SW 1271 (cell line): Measurements from ENCODE around the gene BEND6.
"Not testable (repeated sequence)": the region's sequence is repeated elsewhere in the genome, so short reads cannot be mapped to it uniquely, and the experiment has no call there.

ENCODE experiments used
- DNase-seq, 2 experiments: peaks; one replicate each; lab custom pipeline; 2025; lab: John Stamatoyannopoulos, UW

The BEND6 gene

DNA sequence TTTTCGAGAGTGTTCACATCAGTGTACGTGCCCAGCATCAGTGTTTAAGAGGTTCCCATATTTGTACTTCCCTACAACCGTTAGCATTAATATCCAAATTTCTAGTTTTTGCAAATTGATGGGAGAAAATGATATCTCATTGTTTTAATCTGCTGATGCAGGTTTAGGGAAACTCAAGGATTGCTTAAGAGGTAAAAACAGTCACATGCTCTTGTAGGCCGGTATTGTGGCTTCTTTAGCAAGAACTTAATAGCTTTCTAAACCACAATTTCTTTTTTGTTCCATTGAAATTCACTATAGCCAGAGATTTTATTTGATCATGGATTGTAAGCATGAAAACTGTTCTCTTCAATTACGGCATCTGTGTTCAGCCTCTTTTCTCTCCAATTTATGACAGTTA, 29.5 kb downstream of the BEND6 start:
- no peak for DNase-seq

DNA sequence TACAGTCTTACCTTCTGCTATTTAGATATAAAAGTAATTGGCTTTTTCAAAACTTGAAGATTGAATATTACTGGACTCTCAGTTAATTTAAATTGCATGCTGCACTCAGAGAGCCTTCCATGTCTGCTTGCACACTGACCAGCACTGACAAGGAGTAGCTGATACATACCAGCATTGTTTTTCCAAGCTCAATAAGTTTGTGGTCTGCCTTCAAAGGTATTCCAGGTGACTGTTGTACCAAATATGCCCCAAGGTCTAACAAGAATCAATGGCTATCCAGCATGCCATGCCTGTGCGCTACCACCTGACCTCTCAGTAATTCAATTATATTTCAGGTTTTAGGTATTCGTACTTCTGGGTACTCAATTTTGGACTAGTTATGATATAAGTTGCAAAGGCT, 30.0 kb downstream of the BEND6 start:
- no peak for DNase-seq

DNA sequence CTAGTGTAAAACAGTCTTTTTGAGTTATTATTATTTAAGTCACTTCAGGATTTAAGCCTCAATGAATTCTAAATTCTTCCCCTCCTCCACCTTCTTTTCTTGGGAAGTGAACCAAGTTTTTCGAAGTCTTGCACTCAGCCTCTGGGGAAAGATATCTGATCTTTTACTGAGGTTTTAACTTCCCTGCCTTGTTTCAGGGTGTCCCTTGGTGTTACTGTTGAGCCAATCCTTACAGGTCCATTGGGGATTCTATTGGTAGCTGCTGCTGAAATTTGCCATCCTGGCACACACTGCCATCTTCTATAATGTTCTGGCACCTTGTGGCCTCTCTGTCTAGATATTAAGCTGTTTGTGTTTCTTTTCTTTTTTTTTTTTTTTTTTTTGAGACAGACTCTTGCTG, 31.7 kb downstream of the BEND6 start:
- DNase-seq, result no peak

DNA sequence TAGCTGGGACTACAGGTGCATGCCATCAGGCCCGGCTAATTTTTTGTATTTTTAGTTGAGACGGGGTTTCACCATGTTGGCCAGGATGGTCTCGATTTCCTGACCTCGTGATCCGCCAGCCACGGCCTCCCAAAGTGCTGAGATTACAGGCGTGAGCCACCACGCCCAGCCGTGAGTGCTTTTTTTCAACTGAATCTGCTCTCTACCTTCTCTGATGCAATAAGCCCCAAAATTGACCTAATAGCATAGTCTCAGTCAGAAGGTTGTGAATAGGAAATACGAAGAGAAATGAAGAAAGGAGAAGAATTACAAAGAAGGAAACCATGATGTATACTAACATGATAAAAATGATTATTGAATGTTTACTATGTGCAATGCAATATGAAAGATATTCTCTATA, 33.2 kb downstream of the BEND6 start:
- no peak for DNase-seq

DNA sequence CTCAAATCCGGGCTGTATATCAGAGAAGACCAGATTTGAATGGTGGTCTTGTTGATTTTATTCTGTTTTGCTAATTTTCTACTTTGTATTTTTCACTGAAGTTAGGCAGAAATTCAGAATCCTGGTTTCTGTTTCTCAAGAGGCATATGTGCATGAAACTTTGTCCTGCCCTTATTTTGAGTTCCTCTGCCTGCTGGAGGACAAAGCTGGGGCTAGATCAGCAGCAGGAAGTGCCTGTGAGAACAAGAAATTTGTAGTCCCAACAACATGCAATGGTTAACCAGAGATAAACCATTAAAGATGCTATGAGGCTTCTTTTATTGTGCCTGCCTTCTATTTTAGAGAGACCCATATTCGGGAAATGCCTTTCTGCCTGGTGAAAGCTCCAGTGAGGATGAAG, 37.1 kb downstream of the BEND6 start:
- no peak for DNase-seq

DNA sequence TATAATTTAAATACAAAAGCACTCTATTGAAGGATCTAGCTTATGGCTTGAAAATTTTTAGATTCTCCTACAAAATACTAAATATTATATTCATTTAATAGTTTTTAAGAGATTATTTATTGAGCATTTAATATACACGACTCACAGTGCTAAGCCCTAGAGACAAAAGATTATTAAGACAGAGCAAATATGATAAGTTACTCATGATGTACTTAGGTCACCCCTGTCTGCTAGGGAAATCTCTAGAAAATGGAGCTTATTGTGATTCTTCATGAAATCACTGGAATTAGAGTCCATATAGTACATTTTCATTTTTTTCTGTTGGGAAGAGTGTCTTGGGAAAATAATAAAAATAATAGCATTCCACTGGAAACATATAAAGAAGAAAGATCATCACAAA, 37.8 kb downstream of the BEND6 start:
- no peak for DNase-seq

DNA sequence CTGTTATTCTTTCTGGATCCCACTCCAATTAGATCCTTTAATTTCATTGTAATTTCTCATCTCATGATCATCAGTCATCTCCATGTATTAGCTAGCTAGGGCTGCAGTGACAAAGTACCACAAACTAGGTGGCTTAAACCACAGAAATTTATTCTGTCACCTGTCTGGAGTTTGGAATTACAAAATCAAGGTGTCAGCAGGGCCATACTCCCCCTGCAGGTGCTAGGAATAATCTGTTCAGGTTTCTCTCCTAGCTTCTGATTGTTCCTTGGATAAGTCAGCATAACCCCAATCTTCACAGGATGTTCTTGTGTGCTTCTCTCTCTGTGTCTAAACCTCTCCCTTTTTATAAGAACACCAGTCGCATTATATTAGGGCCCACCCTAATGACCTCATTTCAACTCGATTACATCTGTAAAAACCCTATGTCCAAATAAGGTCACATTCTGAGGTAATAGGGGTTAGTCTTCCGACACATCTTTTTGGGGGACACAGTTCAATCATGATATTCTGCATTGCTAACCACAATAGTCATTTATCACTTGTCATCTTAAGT, 40.5 kb downstream of the BEND6 start:
- DNase-seq, result no peak

DNA sequence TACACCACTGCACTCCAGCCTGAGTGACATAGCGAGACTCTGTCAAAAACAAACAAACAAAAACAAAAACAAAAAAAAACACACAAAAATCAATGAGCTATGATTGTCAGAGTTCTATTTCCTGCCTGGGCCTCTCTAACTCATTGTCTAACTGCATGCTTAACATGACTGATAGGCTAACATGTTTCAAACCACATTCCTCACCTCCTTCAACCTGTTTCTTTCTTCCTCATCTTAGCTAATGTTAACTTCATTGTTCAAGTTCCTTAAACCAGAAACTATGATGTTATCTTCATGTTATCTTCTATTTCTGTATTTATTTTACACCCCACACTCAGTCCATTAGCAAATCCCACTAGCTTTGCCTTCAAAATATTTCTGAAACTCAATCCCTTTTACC, 41.5 kb downstream of the BEND6 start:
- DNase-seq, result no peak

DNA sequence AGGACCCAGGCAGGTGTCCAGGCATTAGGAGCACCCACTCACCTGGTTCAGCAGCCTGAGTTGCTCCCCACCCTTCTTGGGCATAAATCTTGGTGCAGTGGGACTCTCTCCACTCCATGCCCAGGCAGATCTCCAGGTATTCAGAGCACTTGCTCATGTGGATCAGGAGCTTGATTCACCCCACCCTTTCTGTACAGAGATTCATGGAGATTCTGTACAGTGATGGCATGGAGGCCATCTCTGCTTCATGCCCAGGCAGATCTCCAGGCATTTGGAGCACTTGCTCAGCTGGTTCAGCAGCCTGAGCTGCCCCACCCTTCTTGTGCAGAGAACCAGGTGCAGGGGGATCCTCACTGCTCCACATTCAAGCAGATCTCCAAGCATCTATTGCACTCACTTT, 44.1 kb downstream of the BEND6 start:
- no peak for DNase-seq

DNA sequence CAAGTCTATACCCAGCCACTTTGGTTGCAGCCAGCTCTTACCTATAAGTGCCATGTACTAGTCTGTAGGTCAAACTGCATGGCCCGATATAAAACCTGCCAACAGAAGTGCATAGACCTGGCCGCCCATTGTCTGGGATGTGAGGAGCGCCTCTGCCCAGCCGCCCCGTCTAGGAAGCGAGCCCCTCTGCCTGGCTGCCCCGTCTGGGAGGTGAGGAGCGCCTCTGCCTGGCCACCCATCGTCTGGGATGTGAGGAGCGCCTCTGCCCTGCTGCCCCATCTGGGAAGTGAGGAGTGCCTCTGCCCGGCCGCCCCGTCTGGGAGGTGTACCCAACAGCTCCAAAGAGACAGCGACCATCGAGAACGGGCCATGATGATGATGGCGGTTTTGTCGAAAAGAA, 44.8 kb downstream of the BEND6 start:
- DNase-seq, result not testable (repeated sequence)

DNA sequence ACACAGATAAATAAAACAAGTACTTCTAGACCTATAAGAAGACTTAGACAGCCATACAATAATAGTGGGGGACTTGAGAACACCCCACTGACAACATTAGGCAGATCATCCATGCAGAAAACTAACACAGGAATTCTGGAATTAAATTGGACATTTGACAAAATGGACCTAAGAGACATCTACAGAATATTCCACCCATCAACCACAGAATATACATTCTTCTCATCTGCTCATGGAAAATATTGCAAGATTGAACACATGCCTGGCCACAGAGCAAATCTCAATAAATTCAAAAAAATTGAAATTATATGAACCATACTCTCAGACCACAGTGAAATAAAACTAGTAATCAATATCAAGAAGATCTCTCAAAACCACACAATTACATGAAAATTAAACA, 47.3 kb downstream of the BEND6 start:
- DNase-seq, result no peak

DNA sequence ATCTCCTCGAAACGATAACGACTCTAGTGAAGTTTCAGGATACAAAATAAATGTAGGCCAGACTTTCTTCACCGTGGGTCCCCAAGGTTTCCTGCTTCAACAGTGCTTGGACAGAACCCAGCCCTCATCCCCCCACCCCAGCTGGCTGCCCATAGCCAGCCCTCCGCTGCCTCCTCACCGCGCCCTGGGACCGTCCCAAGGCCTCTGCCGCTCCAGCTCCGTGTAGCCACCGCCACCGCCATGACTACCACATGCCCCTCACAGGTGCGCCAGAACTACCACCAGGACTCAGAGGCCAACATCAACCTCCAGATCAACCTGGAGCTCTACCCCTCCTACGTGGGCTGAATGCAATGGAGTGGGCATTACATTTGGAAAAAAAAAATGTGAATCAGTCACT, 49.4 kb downstream of the BEND6 start:
- DNase-seq, result no peak

DNA sequence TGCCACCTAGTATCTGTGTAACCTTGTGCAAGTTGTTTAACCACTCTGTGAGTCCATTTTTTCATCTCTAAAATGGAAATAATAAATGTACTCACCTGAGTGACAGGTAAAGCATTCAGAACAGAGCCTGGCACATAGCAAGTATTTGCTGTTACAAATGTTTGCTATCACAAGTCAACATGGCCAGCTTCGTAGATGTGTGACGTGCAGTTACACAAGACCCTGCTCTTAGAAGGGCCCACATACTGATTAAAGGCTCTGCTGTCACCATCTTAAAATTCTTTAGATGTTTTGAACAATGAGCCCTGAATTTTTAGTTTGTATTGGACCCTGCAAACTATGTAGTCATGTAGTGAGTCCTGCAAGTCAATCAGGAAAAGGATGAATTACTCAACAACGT, 51.2 kb downstream of the BEND6 start:
- no peak for DNase-seq

DNA sequence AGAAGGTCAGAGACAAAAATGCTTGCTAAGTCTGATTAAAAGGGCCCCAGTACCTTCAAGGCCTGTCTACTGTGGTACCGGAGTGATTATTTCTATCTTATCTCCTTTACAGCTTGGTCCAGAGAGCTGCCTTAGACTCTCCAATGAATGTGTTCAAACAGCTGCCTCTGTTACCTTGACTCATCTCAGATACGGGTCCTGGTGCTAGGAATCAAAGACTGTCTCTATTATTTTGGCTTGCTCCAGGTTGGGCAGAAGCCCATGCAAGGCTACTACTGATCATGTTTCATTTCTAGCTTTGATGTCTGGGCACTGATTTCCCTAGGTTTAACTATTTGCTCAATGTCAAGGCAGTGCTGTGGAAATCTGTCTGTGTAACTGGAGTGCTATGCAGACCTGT, 53.2 kb downstream of the BEND6 start:
- DNase-seq, result not testable (repeated sequence)

DNA sequence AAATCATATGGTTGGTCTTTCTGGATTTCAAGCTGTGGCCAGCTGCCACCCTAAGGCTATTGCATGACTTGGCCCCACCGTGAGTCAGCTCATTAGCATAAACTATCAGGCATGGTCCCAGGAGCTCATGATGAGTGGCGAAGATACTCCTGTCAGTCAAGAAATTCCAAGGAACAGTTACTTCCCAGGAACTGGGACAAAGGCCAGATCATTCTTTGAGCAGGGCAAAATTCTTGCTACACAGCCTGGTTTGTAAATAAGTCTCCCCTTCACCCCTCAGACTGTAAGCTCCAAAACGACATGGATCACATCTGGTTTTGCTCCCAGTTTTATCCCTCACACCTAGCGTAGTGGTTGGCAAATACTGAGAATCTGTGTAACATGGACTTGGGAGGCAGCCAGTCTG, 58.6 kb downstream of the BEND6 start:
- no peak for DNase-seq

DNA sequence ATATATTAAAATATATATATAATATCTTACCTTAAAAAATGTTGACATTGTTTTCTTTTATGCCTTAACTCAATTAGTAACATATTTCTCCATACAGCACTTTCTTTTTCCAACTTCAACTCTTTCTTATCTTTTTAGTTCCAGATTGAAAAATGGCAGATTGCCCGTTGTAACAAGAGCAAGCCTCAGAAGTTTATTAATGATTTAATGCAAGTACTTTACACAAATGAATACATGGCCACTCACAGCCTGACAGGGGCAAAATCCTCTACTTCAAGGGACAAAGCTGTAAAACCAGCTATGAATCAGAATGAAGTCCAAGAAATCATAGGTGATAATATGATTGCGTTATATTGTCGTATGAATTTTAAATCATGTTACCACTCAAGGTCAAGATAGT, 62.2 kb downstream of the BEND6 start:
- no peak for DNase-seq

DNA sequence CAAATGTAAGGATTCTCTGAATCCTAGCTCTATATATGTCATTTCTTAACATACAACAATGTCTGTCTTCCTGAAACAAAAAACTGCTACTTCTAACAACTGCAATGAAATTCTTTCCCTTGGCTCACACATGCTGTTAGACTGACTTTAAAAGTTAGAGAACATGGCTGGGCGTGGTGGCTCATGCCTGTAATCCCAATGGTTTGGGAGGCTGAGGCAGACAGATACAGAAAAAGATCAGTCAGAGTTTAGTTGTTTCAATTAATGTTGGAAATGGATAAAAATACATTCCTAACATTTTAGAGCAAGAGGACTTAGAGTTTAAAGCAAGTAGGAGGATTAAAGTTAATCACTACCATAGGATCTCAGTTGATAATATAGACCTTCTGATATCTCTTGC, 62.9 kb downstream of the BEND6 start:
- no peak for DNase-seq

DNA sequence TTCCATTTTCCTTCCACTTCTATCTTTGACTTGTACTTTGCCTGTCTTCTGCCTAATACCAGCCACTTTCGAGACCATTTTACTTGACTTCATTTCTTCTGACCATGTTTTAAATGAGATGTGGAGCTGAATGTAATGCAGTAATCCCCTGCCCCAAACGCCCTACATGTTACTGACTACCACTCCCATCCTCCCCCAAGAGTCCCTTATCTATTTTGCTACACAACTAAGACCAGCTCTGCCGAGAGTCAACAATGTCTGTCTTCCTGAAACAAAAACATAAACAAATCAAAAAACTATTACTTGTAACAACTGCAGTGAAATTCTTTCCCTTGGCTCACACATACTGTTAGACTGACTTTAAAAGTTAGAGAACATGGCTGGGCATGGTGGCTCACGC, 64.5 kb downstream of the BEND6 start:
- DNase-seq, result no peak

DNA sequence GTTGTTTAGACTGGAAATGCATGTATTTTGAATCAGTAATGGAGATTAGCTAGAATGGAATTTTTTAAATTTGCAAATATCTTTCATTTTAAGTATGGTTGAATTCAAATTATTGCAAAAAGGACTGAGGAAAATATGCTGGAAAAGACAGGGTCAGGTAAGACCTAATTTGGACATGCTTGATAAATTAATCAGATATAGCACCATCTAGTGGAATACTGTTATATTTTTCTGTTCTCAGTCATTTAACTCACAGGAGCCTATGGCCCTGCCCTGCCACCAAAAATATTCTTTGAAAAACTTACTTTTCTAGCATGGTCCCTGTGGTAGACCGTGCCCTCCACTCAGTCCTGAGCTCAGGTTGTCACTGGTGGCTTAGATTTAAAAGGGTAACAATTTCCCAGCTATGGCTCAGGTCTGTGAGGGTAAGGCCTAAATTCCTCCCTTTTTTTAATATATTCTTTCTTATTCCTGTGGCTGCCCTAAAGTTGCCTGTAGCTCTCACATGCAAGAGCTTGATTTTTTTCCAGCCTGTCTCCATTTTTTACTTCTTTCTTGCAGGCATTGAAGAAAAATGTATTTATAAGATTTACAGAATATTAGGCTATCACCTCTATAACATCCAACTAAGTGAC, 66.3 kb downstream of the BEND6 start:
- DNase-seq, result peak; percentile 2 to 58

DNA sequence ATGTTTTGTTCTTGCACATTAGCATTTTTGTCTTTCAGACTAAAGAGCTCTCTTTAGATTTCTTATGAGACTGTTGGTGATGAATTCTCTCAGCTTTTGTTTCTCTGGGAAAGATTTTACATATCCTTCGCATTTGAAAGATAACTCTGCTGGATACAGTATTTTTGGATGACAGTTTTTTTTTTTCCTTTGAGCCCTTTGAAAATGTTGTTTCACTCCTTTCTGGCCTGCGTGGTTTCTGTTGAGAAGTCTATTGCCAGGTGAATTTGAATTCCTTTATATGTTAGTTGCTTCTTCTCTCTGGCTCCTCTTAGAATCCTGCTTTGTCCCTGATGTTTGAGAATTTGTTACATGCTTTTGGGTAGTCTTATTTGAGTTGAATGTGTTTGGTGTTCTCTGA, 69.4 kb downstream of the BEND6 start:
- DNase-seq, result no peak

DNA sequence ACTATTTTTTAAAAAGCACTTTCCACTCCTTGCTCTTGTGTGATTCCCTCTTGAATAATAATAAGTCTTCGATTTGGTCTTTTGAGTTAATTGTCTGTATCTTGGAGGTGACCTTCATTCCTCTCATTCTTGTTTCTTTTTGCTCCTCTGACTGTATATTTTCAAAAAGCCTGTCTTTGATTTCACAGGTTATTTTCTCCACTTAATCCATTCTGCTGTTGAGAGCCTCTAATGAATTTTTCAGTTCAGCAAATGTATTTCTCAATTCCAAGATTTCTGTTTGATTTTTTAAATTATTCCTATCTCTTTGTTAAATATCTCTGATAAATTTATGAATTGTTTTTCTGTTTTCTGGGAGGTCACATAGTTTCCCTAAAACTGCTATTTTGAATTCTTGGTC, 69.9 kb downstream of the BEND6 start:
- no peak for DNase-seq

DNA sequence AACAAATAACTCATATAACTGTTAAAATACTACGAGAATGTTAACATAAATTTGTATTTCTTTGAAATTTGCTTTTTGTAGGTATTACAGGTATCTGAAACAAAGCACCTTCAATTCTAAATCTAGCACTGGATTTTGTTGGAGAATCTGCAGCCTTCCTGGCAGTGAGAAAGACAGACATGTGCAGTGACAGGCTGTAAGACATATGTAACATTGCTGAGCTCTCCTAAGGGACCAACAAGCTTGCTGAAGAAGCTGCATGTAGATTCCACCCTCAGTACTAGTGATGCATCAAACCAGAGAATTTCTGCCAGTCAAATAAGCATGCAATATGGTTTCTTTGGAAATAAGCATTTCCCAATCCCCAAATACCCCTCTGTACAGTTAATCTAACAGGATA, 71.1 kb downstream of the BEND6 start:
- DNase-seq, result no peak

DNA sequence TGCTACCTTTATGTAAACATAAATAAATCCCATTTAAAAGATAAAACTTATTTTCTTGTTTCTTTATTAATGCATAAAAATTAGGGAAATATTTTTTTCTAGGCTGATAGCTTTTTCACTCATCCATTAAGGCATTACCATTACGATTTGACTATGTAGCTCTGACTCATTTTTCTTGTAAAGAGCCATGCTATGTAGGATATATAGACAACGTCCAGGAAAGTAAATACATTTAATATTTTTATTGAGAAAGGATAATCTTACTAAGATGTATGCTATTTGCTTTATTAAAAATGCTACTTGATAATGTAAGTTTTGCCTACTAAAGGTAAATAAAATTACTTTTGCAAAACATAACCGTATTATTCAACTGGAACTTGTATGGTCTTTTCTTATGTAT, 72.4 kb downstream of the BEND6 start:
- DNase-seq, result no peak

DNA sequence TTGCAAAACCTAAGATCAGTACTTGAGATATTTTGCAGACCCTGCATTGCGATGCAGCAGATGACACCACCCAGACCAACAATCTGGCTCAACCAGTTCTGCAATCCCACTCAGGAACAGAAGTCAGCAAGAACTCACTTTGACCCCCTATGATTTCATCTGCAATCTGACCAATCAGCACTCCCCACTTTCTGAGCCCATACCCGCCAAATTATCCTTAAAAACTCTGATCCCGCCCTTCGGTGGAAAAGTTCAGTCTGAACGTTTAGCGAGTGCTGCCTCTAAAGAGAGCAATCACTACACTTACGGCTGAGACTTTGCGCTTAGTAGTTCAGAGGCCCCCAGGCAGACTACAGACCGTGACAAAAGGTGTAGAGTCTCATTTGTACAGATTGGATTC, 74.3 kb downstream of the BEND6 start:
- DNase-seq, result no peak

DNA sequence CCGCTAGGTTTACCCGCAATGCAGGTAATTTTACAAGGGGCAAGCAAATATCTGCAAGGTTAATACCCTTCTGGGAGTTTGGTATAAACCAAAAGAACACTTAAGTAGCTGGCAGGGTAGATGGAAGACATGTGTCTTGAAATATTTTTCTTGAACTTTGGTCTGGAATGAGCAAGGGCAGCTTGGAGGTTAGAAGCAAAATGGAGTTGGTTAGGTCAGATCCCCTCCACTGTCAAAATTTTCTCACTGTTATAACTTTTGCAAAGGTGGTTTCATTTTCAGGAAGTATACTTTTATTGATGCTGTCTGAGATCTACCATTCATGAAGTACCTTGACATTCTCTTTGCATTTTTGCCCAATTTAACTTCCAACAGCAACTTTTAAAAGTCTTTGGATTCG, 78.3 kb downstream of the BEND6 start:
- no peak for DNase-seq
